Amniotic stem cell (primary cell): Measurements from ENCODE around the gene THEMIS2.
"Not testable (repeated sequence)": the region's sequence is repeated elsewhere in the genome, so short reads cannot be mapped to it uniquely, and the experiment has no call there.

Experiments used
- DNase-seq: peaks from one replicate; lab custom pipeline; 2025; lab: John Stamatoyannopoulos, UW

The THEMIS2 gene

DNA sequence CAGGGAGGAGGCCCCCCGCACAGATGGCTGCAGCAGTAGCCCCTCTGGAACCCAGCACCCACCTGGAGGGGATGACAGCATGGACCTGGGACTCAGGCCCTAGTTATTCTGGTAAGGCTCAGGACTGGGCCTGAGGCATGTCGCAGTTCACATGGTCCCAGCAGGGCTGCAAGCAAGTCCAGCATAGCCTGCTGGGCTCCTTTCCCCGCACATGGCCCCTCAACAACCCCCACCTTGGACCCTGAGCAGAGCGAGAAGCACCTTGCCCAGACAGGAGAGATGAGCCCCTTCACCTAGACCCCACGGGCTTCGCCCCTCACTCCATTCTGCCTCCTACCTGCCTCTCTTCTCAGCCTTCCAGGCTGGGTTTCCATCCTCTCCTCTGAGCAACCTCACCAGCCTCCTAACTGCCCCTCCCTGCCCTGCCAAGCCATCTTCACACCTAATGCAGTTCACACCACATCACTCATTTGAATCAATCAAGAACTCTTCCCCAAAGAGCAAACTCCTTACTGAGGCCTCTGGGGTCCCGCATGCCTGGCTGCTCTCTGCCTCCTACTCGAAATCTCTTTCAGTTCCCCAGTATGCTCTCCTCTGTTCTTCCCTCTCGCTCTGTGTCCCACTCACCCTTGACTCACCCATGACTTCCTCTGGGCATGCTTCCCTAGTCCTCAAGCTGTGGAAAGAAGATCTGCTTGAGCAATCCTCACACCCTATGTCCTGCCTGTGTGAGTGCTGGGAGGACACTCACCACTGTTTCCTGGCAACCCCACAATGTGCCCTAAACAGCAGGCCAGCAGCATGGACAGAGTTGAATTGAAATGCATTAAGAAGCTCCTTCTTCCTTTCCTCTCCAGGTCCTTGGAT is 9.4 kb upstream of the THEMIS2 start:
- DNase-seq, result peak; percentile 90

- no peak for DNase-seq
These were observed 8.8 kb upstream of the THEMIS2 start for GRCh38 chr1:27863538-27863915.

GRCh38 chr1:27864264-27864895 is 8.0 kb upstream of the THEMIS2 start:
- no peak for DNase-seq

DNA sequence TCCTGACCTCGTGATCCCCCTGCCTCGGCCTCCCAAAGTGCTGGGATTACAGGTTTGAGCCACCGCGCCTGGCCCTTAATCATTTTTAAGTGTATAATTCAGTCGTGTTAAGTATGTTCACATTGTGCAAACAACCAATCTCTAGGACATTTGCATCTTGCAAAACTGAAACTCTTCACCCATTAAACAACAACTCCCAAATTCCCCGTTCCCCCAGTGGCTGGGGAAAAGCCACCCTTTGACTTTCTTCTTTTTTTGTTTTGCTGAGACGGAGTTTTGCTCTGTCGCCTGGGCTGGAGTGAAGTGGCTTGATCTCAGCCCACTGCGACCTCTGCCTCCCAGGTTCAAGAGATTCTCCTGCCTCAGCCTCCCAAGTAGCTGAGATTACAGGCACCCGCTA is 6.5 kb upstream of the THEMIS2 start:
- DNase-seq, result no peak

DNA sequence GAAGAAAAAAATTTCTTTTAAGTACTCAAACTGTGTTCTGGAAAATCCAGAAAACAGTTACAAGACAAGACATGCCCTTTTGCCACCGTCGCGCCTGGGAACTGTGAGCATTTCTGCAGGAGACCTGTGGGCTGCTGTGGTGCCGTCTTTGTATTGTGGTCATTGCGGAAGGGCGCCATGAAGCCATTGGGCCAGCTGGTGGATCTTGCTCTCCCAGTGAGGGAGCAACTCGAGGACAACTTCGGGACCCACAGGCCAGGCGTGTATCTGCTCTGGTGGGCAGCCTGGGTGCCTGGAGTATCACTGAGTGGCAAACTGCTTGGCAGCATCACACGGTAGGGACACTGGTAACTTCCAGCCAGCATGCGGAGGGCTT is 3.8 kb upstream of the THEMIS2 start:
- DNase-seq, result no peak

GRCh38 chr1:27868932-27869718 is 3.2 kb upstream of the THEMIS2 start:
- no peak for DNase-seq

DNA sequence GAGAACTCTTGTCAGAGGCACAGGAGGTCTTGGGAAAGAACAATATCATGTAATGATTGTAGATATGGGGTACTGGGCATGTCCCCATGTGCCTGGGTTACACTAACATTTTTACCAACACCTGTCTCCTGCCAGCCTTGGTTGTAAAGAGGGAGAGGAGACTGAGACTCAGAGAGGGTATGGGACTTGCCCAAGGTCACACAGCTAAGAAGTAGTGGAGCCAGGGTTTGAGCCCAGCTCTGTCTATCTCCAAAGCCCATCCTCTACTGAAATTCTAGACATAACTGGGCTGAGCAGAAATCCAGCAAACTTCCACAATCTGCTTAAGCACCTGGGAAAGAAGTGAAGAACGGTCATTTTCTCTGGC is 2.6 kb upstream of the THEMIS2 start:
- DNase-seq, result no peak

GRCh38 chr1:27871076-27871475 is 1.3 kb upstream of the THEMIS2 start:
- DNase-seq, result not testable (repeated sequence)

DNA sequence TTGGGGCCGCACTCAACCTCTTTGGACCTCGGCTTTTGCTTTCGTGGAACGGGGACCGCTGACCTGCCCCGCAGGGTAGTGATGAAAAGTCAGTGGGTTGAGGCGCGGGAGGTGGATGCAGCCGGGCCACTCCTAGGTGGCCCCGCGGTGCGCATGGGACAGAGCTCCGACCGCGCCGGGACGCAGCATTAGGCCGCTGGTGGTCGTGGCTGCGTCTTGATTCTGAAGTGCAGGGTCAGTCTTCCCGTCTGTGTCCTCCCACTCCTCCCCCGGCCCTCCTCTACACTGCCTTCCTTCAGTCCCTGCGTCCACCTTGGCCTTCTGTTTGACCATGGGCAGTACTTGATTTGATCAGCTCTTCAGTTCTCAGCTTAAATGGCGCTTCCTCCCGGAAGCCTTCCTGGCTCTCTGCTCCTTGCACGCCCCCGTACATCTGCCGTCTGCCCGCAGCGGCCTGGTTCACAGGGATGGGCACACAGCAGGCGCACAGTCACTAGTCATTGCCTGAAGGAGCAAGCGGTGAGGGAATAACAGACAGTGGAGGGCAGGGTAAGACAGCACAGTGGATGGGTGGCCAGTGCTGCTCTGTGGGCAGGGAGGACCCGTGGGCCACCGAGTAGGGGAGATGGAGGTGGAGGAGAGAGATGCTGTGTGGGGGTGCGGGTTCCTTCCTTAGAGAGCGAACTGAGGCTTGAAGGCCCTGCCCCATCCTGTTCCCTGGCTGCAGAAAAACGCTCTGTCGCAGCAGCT is 633 bp downstream of the THEMIS2 start:
- no peak for DNase-seq

GRCh38 chr1:27873671-27874384 is 1.5 kb downstream of the THEMIS2 start:
- DNase-seq, result no peak

DNA sequence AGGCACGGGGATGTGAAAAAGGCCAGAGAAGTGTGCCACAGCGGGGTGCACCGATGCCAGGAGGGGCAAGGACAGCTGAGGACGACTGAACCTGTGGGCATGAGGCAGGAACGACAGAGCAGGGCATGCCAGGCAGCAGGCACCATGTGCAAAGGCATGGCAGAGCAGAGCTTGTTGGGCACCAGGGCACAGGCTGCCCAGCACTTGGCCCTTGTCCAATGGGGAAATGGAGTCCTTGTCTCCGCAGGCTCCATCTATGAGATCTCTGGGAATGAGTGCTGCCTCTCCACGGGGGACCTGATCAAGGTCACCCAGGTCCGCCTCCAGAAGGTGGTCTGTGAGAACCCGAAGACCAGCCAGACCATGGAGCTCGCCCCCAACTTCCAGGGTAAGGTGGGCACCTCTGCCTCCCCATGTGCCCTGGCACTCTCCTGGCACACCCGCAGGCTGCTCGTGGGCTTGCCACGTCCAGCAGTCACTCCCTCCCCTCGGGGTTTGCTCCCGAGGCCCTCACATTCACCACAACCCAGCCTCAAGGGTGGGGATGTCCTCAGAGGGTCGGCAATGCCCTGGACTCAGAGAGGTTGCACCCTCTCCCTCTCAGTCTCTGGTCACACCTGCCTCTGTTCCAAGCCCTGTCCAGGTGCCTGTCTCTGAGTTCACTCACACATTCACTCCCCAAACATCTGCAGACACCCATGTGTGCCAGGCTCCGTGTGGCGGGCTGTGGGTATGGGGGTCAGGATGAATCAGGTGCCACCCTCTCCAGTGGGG is 4.2 kb downstream of the THEMIS2 start:
- no peak for DNase-seq

GRCh38 chr1:27877115-27877416 is 4.7 kb downstream of the THEMIS2 start:
- DNase-seq, result no peak

GRCh38 chr1:27878039-27878438 is 5.7 kb downstream of the THEMIS2 start:
- no peak for DNase-seq

DNA sequence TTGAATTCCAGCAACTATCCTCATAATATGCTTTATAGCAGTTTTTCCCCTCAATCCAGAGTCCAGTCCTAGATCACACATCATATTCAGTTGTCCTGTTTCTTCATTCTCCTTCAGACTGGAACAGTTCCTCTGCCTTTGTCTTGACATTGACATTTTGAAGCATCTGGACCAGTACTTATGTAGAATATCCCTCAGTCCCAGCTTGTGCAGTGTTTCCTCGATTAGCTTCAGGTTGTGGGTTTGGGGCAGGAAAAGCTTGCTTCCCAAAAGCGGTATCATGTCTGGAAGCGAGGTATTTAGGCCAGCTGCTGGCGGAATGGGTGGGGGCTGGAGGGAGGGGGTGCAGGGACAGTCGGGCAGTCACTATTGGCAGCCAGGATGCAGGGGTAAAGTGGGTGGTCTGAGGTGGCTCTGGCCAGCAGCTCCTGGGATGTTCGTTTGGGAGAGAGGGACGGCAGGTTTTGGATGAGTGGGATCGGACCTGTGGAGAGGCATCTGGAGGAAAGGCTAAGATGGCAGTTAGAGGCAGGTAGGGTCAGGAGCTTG is 6.5 kb downstream of the THEMIS2 start:
- no peak for DNase-seq

- no peak for DNase-seq
These were observed 7.2 kb downstream of the THEMIS2 start for GRCh38 chr1:27879374-27880082.

DNA sequence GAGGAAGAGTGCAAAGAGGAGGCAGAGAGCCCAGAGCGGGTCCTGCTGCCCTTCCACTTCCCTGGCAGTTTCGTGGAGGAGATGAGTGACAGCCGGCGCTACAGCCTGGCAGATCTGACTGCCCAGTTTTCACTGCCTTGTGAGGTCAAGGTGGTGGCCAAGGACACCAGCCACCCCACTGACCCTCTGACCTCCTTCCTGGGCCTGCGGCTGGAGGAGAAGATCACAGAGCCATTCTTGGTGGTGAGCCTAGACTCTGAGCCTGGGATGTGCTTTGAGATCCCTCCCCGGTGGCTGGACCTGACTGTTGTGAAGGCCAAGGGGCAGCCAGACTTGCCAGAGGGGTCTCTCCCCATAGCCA is 10.2 kb downstream of the THEMIS2 start:
- DNase-seq, result no peak

DNA sequence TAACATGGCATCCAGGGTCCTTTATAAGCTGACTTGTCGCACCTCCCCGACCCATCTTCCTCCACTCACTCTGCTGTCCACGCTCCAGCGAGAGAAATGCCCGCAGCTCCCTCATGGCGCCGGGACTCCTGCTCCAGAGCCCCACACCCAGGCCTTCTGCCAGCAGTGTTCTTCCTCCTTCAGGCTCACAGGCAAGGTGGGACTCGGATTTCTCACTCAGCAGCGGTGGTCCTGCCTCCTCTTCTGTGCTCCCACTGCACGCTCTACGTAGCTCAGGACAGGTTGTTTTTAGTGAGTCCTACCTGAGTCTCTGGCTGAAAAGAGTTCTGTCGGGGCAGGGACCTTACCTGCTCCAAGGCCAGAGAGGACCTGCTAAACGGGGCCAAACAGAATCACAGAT is 11.2 kb downstream of the THEMIS2 start:
- no peak for DNase-seq

DNA sequence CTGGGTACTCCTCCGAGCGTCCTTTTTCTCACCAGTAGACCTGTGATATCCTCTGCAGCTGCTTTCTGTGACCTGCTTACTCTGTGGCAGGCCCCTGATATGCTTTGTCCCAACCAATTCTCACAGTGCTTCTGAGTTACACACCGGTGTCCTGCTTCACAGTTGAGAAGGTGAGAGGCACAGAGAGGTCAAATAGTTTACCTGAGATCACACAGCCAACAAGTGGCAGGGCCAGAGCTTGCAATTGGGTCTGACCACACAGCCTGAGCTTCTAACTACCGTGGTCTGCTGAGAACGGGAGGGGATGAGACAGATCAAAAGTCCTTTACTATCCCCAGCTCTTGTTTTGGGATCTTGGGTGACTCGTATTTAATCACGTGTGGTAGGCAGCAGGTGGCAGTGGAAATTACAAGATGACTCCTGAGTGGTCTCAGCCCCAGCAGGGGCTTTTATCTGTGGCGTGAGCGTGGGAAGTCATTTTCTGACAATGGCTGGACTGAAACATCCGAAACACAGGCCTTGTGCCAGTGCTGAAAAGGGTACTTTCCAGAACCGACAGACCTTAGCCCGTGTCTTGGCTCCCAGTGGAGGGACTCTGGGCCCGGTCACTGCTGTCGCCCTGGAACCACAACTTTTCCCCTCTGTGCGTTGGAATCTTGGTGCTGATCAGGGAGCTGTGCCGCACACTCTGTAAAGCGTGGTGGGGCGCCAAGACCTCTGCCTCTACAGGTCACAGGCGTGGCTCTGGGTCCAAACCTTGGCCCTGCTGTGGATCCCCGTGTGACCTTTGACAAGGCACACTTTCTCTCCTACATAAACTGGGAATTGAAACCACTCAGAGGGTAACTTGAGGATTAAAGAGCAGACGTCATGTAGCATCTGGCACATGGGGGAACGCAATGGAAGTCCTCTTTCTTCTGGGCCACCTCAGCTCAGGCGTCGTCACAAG is 11.9 kb downstream of the THEMIS2 start:
- no peak for DNase-seq

GRCh38 chr1:27885114-27885528 is 12.8 kb downstream of the THEMIS2 start:
- DNase-seq, result no peak
